Measurements from ENCODE around the gene APBA2. TPM values are rescaled to one million over a fixed set of nuclear protein-coding genes. Genes with fewer than 3 reads are reported as not detected.

APBA2 gene
- total and polyA plus RNA-seq, 2 of the 4 experiments (the other 2 are of a cell fraction) = 21.7 to 33.0 TPM

DNA sequence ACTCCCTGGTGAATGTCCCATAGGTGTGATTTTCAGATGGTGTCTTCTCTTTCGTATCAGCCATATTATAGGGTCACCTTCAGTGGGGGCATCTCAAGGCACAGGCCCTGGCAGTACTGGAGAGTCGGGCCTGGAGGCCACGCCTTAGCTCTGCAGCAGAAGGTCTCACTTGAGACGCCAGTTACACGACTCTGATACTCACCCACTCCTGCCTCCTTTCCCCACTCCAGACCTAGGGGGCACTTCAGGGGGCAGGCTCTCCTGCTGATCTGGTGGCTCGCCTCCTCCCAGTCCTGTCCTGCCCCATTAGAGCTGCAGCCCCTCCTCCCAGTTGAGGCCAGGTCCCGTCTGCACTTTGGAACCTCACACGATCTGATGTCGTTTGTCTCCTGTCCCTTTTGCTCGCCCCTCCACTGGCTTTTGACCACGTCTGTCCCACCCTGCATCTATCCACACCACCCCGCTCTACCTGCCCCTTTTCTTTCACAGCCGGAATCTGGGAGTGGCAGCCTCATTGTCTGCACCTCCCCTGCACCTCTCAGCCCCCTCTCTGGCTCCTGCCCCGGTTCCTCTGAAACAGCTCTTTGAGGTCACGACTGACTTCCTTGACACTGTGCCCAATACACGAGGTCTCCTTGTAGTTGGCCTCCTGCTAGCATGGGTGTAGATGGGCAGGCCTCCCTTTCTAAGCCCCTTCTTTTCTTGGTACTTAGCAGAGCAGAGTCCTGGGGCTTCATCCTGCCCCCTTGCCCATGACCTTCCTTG lies 201.9 kb downstream of the APBA2 start:
- no peak overlapping the region for H2BK15ac ChIP-seq (ENCODE audit: low read depth, low read length)
- peaks cover 8% of the 10 kb centered on the region; the same call in 1 of the 2 replicates for H3K9me1 ChIP-seq (ENCODE audit: insufficient read depth, low read length)
- H3K4me2 ChIP-seq (ENCODE audit: low read depth, low read length) = no peak overlapping the region
- H2BK5ac ChIP-seq (ENCODE audit: low read depth, low read length, poor library complexity, severe bottlenecking) = no peak overlapping the region
- in situ Hi-C loops (cut with MboI; ENCODE audit: low sequenced_read_pairs) (no loop called here), dilution Hi-C loops (cut with HindIII; ENCODE audit: low sequenced_read_pairs, unreplicated experiment) (no loop called here), intact Hi-C loops (cut with micrococcal nuclease) (loop anchor here (10.0 kb wide), 2 partner anchors 73 to 103 kb away; no protein-coding TSS in a partner anchor)
- H3K36me3 ChIP-seq (ENCODE audit: control insufficient read depth, insufficient read depth, low read length) = no peaks in the 10 kb centered on the region
- DNase-seq (no peak), ATAC-seq (ENCODE audit: low read depth) (no peak)
- ChIA-PET POLR2A (ENCODE audit: unreplicated experiment) (no interaction called here), CTCF (no interaction called here)
- H3K18ac ChIP-seq (ENCODE audit: low read depth, low read length) = no peak overlapping the region
- no peak overlapping the region for H2BK120ac ChIP-seq (ENCODE audit: low read depth, low read length)
- peak overlapping the region; percentile 81 for H2AK9ac ChIP-seq (replicated peaks; ENCODE audit: low read depth, low read length, poor library complexity)
- WGBS, 2 experiments (ENCODE audit: extremely low coverage in 2 of 2, insufficient read length in 1 of 2) = 86% methylated on average over 11 of the region's 16 CpGs; no CpG with 5 or more reads in 1 of the 2 experiments
- no peak overlapping the region for H4K91ac ChIP-seq (ENCODE audit: insufficient read depth, low read depth, low read length)
- no peak overlapping the region for H2AK5ac ChIP-seq (ENCODE audit: low read depth, low read length)
- H3K9me3 ChIP-seq (ENCODE audit: control insufficient read depth, insufficient read depth, low read length) = no peaks in the 10 kb centered on the region
- H3K4ac ChIP-seq (ENCODE audit: low read depth, low read length) = no peak overlapping the region
- H3K27ac ChIP-seq (ENCODE audit: insufficient read depth, low read length) = no peak overlapping the region
- H4K8ac ChIP-seq (ENCODE audit: low read depth in 2 of 2, low read length in 2 of 2) = no peak overlapping the region
- no peak overlapping the region for H3K56ac ChIP-seq (ENCODE audit: extremely low read depth, insufficient read depth, low read length)
- peaks cover 4% of the 10 kb centered on the region; the same call in 1 of the 2 replicates for H4K20me1 ChIP-seq (ENCODE audit: insufficient read depth, low read length)
- H3K4me3 ChIP-seq (ENCODE audit: insufficient read depth, low read depth, low read length) = no peak overlapping the region
- TF ChIP-seq RFX5 (IDR thresholded peaks at IDR 0.05; ENCODE audit: low read depth, low read length) (no peak), ELK1 (IDR thresholded peaks at IDR 0.05; ENCODE audit: borderline replicate concordance, low read depth, low read length) (no peak), MAFK (IDR thresholded peaks at IDR 0.05; ENCODE audit: low read depth, low read length) (no peak), FOS (IDR thresholded peaks at IDR 0.05; ENCODE audit: low read depth, low read length) (no peak), RCOR1 (IDR thresholded peaks at IDR 0.05; ENCODE audit: insufficient replicate concordance, low read length) (no peak), MXI1 (IDR thresholded peaks at IDR 0.05; ENCODE audit: borderline replicate concordance, low read depth, low read length) (no peak), CHD1 (IDR thresholded peaks at IDR 0.05; ENCODE audit: low read depth, low read length) (no peak), MAZ (IDR thresholded peaks at IDR 0.05; ENCODE audit: borderline replicate concordance, low read depth, low read length) (no peak)
- BruUV-seq (replicated peaks) = no TSS peak
- H2AFZ ChIP-seq (replicated peaks; ENCODE audit: low read length, poor library complexity) = no peak overlapping the region
- no peak overlapping the region for H4K5ac ChIP-seq (ENCODE audit: low read depth, low read length)
- no peak overlapping the region for H3K9ac ChIP-seq (ENCODE audit: low read depth, low read length)
- no peak overlapping the region for H3K14ac ChIP-seq (replicated peaks; ENCODE audit: low read depth, low read length)
- H3K27me3 ChIP-seq (ENCODE audit: control insufficient read depth, insufficient read depth, low read length) = no peaks in the 10 kb centered on the region
- H3K79me1 ChIP-seq (ENCODE audit: low read depth in 1 of 2, low read length in 2 of 2) = 0 out of 4 replicates have a peak, but pooled peaks cover 0 to 2% of the 10 kb centered on the region in 2 experiments
- no peak overlapping the region for H3K23ac ChIP-seq (ENCODE audit: low read depth, low read length)
- H2BK20ac ChIP-seq (ENCODE audit: low read depth, low read length) = no peak overlapping the region
- H3K4me1 ChIP-seq (ENCODE audit: control insufficient read depth, insufficient read depth, low read length) = no peaks in the 10 kb centered on the region
